HG02759 (cell line): ENCODE data around the gene SPAG8.

Experiments
- ATAC-seq: cut with Tn5 transposase; IDR thresholded peaks from one replicate; pipeline ENCODE4 v1.9.1; 2021; ENCODE audit warnings: mild to moderate bottlenecking, moderate library complexity; ENCODE audit not compliant: unreplicated experiment

SPAG8 gene

GRCh38 chr9:35840881-35841644 lies 29.0 kb upstream of the SPAG8 start:
- no peak for ATAC-seq

GRCh38 chr9:35839926-35840325 lies 27.9 kb upstream of the SPAG8 start:
- ATAC-seq = no peak

- no peak for ATAC-seq
These were observed 24.5 kb upstream of the SPAG8 start for GRCh38 chr9:35836595-35836994.

GRCh38 chr9:35835766-35836165 lies 23.7 kb upstream of the SPAG8 start:
- no peak for ATAC-seq

- no peak for ATAC-seq
These were observed 23.2 kb upstream of the SPAG8 start for GRCh38 chr9:35835216-35835632.

GRCh38 chr9:35834260-35835215 lies 22.5 kb upstream of the SPAG8 start:
- ATAC-seq = no peak

- ATAC-seq = no peak
These were observed 20.8 kb upstream of the SPAG8 start for GRCh38 chr9:35832814-35833213.

GRCh38 chr9:35831040-35831439 lies 19.0 kb upstream of the SPAG8 start:
- no peak for ATAC-seq

GRCh38 chr9:35829764-35830096 lies 17.7 kb upstream of the SPAG8 start:
- no peak for ATAC-seq

- peak; percentile 82 for ATAC-seq
These were observed 17.2 kb upstream of the SPAG8 start, which contains the start of gene TMEM8B for GRCh38 chr9:35829084-35829763. TMEM8B (plus strand) TSS chr9:35829228; CDS start chr9:35829448, 220 bp downstream.

GRCh38 chr9:35828716-35829083 lies 16.6 kb upstream of the SPAG8 start, which contains the start of gene FAM221B:
FAM221B (minus strand) TSS chr9:35828732; CDS start chr9:35826161, 2,571 bp downstream.
- no peak for ATAC-seq

- no peak for ATAC-seq
These were observed 15.4 kb upstream of the SPAG8 start for GRCh38 chr9:35827486-35827885.

GRCh38 chr9:35826071-35826701 lies 14.1 kb upstream of the SPAG8 start:
- ATAC-seq = peak; percentile 54

GRCh38 chr9:35822926-35823325 lies 10.9 kb upstream of the SPAG8 start:
- no peak for ATAC-seq

- ATAC-seq = no peak
These were observed 8.0 kb upstream of the SPAG8 start for GRCh38 chr9:35820076-35820475.

- ATAC-seq = no peak
These were observed 6.3 kb upstream of the SPAG8 start for GRCh38 chr9:35818341-35818740.

- no peak for ATAC-seq
These were observed 4.6 kb upstream of the SPAG8 start for GRCh38 chr9:35816708-35817107.

- peak; percentile 78 for ATAC-seq
These were observed 2.9 kb upstream of the SPAG8 start, which contains the start of gene HINT2 for GRCh38 chr9:35814841-35815543. HINT2 (minus strand) TSS chr9:35815042; CDS start chr9:35814979, 63 bp downstream.

- peak; percentile 27 for ATAC-seq
These were observed 2.2 kb upstream of the SPAG8 start for GRCh38 chr9:35814106-35814840.
